K562 (cell line): ENCODE results near the gene STEAP2. TPM values are rescaled to one million over a fixed set of nuclear protein-coding genes. Genes with fewer than 3 reads are reported as not detected.
A peak's percentile ranks its signal among the peaks of the same experiment; 100 is the strongest.

ENCODE experiments used
- CBFB ChIP-seq: sonication (generic); formaldehyde crosslinking; IDR thresholded peaks from 2 replicates; pipeline ENCODE4 v1.4.0; 2020; ENCODE audit warnings: mild to moderate bottlenecking, missing genetic modification reagents
- CREM ChIP-seq: IDR thresholded peaks from 2 replicates; pipeline ENCODE4 v1.6.1; 2014; ENCODE audit warnings: antibody characterized with exemption, low read depth
- ELF2 ChIP-seq: fragments of 250-450 bp; sonication (Bioruptor Pico); IDR thresholded peaks from 2 replicates; pipeline ENCODE4 v1.5.0; 2021; ENCODE audit warnings: mild to moderate bottlenecking
- EP300 ChIP-seq: IDR thresholded peaks from 2 replicates; pipeline ENCODE4 v1.6.1; 2012; ENCODE audit warnings: low read length, improper control_type of control experiment
- EZH2 ChIP-seq: IDR thresholded peaks from 2 replicates; pipeline ENCODE4 v1.6.1; 2012; ENCODE audit warnings: low read depth, mild to moderate bottlenecking, inconsistent platforms, low read length, borderline replicate concordance
- HNRNPL ChIP-seq: fragments of 200-400 bp; formaldehyde crosslinking; IDR thresholded peaks from 2 replicates; pipeline ENCODE4 v1.6.1; 2017; ENCODE audit warnings: low read depth, mild to moderate bottlenecking, low read length
- HNRNPLL ChIP-seq: fragments of 200-400 bp; formaldehyde crosslinking; IDR thresholded peaks from 2 replicates; pipeline ENCODE4 v1.6.1; 2017; ENCODE audit warnings: low read length, low read depth, mild to moderate bottlenecking; ENCODE audit not compliant: poor library complexity, severe bottlenecking
- LEF1 ChIP-seq: fragments of 450-650 bp; IDR thresholded peaks from 2 replicates; pipeline ENCODE4 v1.6.1; 2016; ENCODE audit warnings: mild to moderate bottlenecking
- NCOR1 ChIP-seq: fragments of 450-650 bp; IDR thresholded peaks from 2 replicates; pipeline ENCODE4 v1.6.1; 2016; ENCODE audit warnings: mild to moderate bottlenecking, moderate library complexity
- NFIX ChIP-seq: fragments of 250-450 bp; sonication (Bioruptor Pico); IDR thresholded peaks from 2 replicates; pipeline ENCODE4 v1.4.0; 2020; ENCODE audit warnings: low read depth, mild to moderate bottlenecking, moderate library complexity
- SAFB ChIP-seq: fragments of 200-400 bp; formaldehyde crosslinking; IDR thresholded peaks from 2 replicates; pipeline ENCODE4 v1.6.1; 2017; ENCODE audit warnings: low read depth, low read length, borderline replicate concordance
- SNRNP70 ChIP-seq: fragments of 200-400 bp; formaldehyde crosslinking; optimal IDR thresholded peaks from 2 replicates; pipeline ENCODE3; 2017; ENCODE audit warnings: low read depth, low read length
- ZFPM2 ChIP-seq: fragments of 250-450 bp; sonication (Bioruptor Pico); IDR thresholded peaks from 2 replicates; pipeline ENCODE4 v1.5.1; 2022; ENCODE audit warnings: mild to moderate bottlenecking
- ZNF76 ChIP-seq: fragments of 250-450 bp; sonication (Bioruptor Pico); IDR thresholded peaks from 2 replicates; pipeline ENCODE4 v1.4.0; 2020; ENCODE audit warnings: mild to moderate bottlenecking, moderate library complexity, borderline replicate concordance
- polyA plus RNA-seq, 8 experiments: library from polyadenylated mRNA; depleted of rRNA in 4 of 8; stranded (reverse) in 5 of 8; unstranded in 3 of 8; fragments of >200 nt; fragmentation: Nextera tagmentation in 2 of 8; fragmentation: Illumina TruSeq in 1 of 8; extraction: Ambion mirVana in 2 of 8; extraction: Trizol in 1 of 8; gene quantifications; 2 replicates each; pipeline versions ENCODE4 v1.2.1 to v1.2.3, GENCODE V29; 2011 to 2014; ENCODE audit warnings: inconsistent platforms in 1 of 8, missing spikeins in 1 of 8
- total RNA-seq, 7 experiments: library from RNA; depleted of rRNA in 6 of 7; stranded (reverse); fragments of >200 nt in 6 of 7; fragmentation: Illumina TruSeq in 2 of 7; extraction: Trizol in 2 of 7; gene quantifications; 2 replicates each; pipeline versions ENCODE4 v1.2.1 to v1.2.3, GENCODE V29; 2011 to 2021; ENCODE audit warnings: low replicate concordance in 1 of 7
- TF ChIP-seq, protein P1 (sequence below): fragments of 450-650 bp; formaldehyde crosslinking; IDR thresholded peaks from 2 replicates; pipeline ENCODE4 v1.4.0; 2020; ENCODE audit warnings: mild to moderate bottlenecking, moderate library complexity
- TF ChIP-seq, protein P2 (sequence below): sonication (generic); formaldehyde crosslinking; IDR thresholded peaks from 2 replicates; pipeline ENCODE4 v1.8.0; 2023; ENCODE audit warnings: missing genetic modification reagents, mild to moderate bottlenecking, borderline replicate concordance

STEAP2 gene
- total and polyA plus RNA-seq, 9 of the 15 experiments (the other 6 are each of a cell fraction or from before 2014, with no cell fraction given): 0.02 to 0.03 TPM; not detected in 7

- TF ChIP-seq, protein P1, sequence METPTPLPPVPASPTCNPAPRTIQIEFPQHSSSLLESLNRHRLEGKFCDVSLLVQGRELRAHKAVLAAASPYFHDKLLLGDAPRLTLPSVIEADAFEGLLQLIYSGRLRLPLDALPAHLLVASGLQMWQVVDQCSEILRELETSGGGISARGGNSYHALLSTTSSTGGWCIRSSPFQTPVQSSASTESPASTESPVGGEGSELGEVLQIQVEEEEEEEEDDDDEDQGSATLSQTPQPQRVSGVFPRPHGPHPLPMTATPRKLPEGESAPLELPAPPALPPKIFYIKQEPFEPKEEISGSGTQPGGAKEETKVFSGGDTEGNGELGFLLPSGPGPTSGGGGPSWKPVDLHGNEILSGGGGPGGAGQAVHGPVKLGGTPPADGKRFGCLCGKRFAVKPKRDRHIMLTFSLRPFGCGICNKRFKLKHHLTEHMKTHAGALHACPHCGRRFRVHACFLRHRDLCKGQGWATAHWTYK (CRISPR knock-in tag): no peak
- TF ChIP-seq EZH2 (no peak), EP300 (peak; percentile 39; the same call in 1 of the 2 replicates), NFIX (no peak), CREM (peak; percentile 49; the same call in 1 of the 2 replicates), SAFB (no peak), SNRNP70 (no peak), NCOR1 (0 out of 2 replicates have a peak, but pooled peaks have one; percentile 15), CBFB (no peak), LEF1 (0 out of 2 replicates have a peak, but pooled peaks have one; percentile 34), ZNF76 (no peak), ELF2 (no peak), HNRNPL (no peak), HNRNPLL (no peak), ZFPM2 (CRISPR knock-in tag) (no peak)
- TF ChIP-seq, protein P2, sequence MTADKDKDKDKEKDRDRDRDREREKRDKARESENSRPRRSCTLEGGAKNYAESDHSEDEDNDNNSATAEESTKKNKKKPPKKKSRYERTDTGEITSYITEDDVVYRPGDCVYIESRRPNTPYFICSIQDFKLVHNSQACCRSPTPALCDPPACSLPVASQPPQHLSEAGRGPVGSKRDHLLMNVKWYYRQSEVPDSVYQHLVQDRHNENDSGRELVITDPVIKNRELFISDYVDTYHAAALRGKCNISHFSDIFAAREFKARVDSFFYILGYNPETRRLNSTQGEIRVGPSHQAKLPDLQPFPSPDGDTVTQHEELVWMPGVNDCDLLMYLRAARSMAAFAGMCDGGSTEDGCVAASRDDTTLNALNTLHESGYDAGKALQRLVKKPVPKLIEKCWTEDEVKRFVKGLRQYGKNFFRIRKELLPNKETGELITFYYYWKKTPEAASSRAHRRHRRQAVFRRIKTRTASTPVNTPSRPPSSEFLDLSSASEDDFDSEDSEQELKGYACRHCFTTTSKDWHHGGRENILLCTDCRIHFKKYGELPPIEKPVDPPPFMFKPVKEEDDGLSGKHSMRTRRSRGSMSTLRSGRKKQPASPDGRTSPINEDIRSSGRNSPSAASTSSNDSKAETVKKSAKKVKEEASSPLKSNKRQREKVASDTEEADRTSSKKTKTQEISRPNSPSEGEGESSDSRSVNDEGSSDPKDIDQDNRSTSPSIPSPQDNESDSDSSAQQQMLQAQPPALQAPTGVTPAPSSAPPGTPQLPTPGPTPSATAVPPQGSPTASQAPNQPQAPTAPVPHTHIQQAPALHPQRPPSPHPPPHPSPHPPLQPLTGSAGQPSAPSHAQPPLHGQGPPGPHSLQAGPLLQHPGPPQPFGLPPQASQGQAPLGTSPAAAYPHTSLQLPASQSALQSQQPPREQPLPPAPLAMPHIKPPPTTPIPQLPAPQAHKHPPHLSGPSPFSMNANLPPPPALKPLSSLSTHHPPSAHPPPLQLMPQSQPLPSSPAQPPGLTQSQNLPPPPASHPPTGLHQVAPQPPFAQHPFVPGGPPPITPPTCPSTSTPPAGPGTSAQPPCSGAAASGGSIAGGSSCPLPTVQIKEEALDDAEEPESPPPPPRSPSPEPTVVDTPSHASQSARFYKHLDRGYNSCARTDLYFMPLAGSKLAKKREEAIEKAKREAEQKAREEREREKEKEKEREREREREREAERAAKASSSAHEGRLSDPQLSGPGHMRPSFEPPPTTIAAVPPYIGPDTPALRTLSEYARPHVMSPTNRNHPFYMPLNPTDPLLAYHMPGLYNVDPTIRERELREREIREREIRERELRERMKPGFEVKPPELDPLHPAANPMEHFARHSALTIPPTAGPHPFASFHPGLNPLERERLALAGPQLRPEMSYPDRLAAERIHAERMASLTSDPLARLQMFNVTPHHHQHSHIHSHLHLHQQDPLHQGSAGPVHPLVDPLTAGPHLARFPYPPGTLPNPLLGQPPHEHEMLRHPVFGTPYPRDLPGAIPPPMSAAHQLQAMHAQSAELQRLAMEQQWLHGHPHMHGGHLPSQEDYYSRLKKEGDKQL (CRISPR knock-in tag): no peak
Measured at GRCh38 chr7:90239050-90239449, 27.5 kb downstream of the STEAP2 start (continued).
